ENCODE results near the gene GRIA1. TPM values are rescaled to one million over a fixed set of nuclear protein-coding genes. Genes with fewer than 3 reads are reported as not detected.

GRIA1 gene
- polyA plus RNA-seq, 4 donors = 0.03 to 0.04 TPM; not detected in 2

DNA sequence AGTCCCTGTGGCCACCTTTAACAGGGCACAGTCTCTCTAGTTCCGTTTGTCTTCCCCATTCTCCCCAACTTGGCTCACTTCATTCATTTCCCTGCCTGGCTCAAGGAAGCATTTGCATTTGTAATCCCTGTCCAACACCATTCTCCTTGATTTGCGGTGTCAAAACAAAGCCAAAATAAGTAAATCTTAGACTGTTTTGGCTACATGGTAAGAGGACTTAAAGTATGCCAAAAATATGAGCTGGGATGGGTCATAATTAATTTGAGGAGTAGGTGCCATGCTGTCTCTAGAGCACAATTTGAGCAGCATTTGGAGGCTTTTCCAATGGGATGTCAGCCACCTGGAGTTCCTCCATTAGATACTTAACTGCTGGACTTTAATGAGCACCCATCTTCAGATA is 3.7 kb upstream of the GRIA1 start:
- H3K4me1 ChIP-seq (ENCODE audit: control insufficient read depth in 3 of 3, insufficient read depth in 2 of 3, low read depth in 1 of 3, low read length in 2 of 3) = no peaks in the 10 kb centered on the region
- no peaks in the 10 kb centered on the region for H3K9me3 ChIP-seq (ENCODE audit: control insufficient read depth in 2 of 2, insufficient read depth in 1 of 2, low read depth in 1 of 2, low read length in 1 of 2)
- H3K27ac ChIP-seq (ENCODE audit: low read depth in 1 of 3, low read length in 2 of 3) = no peak overlapping the region
- no peaks in the 10 kb centered on the region for H3K36me3 ChIP-seq (ENCODE audit: control insufficient read depth in 3 of 3, insufficient read depth in 2 of 3, low read depth in 1 of 3, low read length in 3 of 3)
- 57 to 68% (median 67%) methylated on average over 2 of the region's 2 CpGs for WGBS, 3 donors
- no peak overlapping the region for H3K4me3 ChIP-seq (ENCODE audit: low read depth in 1 of 3, low read length in 3 of 3)
- no peak for DNase-seq
- H3K27me3 ChIP-seq (ENCODE audit: control insufficient read depth in 3 of 3, insufficient read depth in 3 of 3, low read length in 3 of 3) = peaks cover 0 to 25% (median 11%) of the 10 kb centered on the region in 3 donors
- no peak for FAIRE-seq

GRCh38 chr5:153489611-153490010 is 859 bp upstream of the GRIA1 start:
- Histone ChIP-seq H3K27ac (ENCODE audit: low read depth in 1 of 3, low read length in 2 of 3) (no peak overlapping the region), H3K4me1 (ENCODE audit: control insufficient read depth in 3 of 3, insufficient read depth in 2 of 3, low read depth in 1 of 3, low read length in 2 of 3) (no peaks in the 10 kb centered on the region), H3K4me3 (ENCODE audit: low read depth in 1 of 3, low read length in 3 of 3) (no peak overlapping the region), H3K9me3 (ENCODE audit: control insufficient read depth in 2 of 2, insufficient read depth in 1 of 2, low read depth in 1 of 2, low read length in 1 of 2) (no peaks in the 10 kb centered on the region), H3K36me3 (ENCODE audit: control insufficient read depth in 3 of 3, insufficient read depth in 2 of 3, low read depth in 1 of 3, low read length in 3 of 3) (no peaks in the 10 kb centered on the region), H3K27me3 (ENCODE audit: control insufficient read depth in 3 of 3, insufficient read depth in 3 of 3, low read length in 3 of 3) (peaks cover 0 to 26% (median 15%) of the 10 kb centered on the region in 3 donors)
- DNase-seq = no peak
- FAIRE-seq = no peak
- 36 to 56% (median 51%) methylated on average over 3 of the region's 3 CpGs for WGBS, 3 donors

- no peak overlapping the region for H3K27ac ChIP-seq (ENCODE audit: low read depth in 1 of 3, low read length in 2 of 3)
- 23 to 32% (median 27%) methylated on average over 13 to 14 of the region's 14 CpGs for WGBS, 3 donors
- no peak for DNase-seq
- H3K9me3 ChIP-seq (ENCODE audit: control insufficient read depth in 2 of 2, insufficient read depth in 1 of 2, low read depth in 1 of 2, low read length in 1 of 2) = no peaks in the 10 kb centered on the region
- no peak for FAIRE-seq
- H3K4me1 ChIP-seq (ENCODE audit: control insufficient read depth in 3 of 3, insufficient read depth in 2 of 3, low read depth in 1 of 3, low read length in 2 of 3) = no peaks in the 10 kb centered on the region
- H3K27me3 ChIP-seq (ENCODE audit: control insufficient read depth in 3 of 3, insufficient read depth in 3 of 3, low read length in 3 of 3) = peaks cover 0 to 26% (median 15%) of the 10 kb centered on the region in 3 donors
- peak overlapping the region in 1 of 3 donors; percentile 12 for H3K4me3 ChIP-seq (ENCODE audit: low read depth in 1 of 3, low read length in 3 of 3)
- H3K36me3 ChIP-seq (ENCODE audit: control insufficient read depth in 3 of 3, insufficient read depth in 2 of 3, low read depth in 1 of 3, low read length in 3 of 3) = no peaks in the 10 kb centered on the region
These were observed 721 bp downstream of the GRIA1 start for GRCh38 chr5:153491038-153491744.

- no peaks in the 10 kb centered on the region for H3K9me3 ChIP-seq (ENCODE audit: control insufficient read depth in 2 of 2, insufficient read depth in 1 of 2, low read depth in 1 of 2, low read length in 1 of 2)
- H3K4me3 ChIP-seq (ENCODE audit: low read depth in 1 of 3, low read length in 3 of 3) = no peak overlapping the region
- WGBS, 3 donors = 44 to 46% (median 45%) methylated on average over 8 of the region's 8 CpGs
- H3K4me1 ChIP-seq (ENCODE audit: control insufficient read depth in 3 of 3, insufficient read depth in 2 of 3, low read depth in 1 of 3, low read length in 2 of 3) = no peaks in the 10 kb centered on the region
- H3K27me3 ChIP-seq (ENCODE audit: control insufficient read depth in 3 of 3, insufficient read depth in 3 of 3, low read length in 3 of 3) = peaks cover 0 to 26% (median 15%) of the 10 kb centered on the region in 3 donors
- no peak overlapping the region for H3K27ac ChIP-seq (ENCODE audit: low read depth in 1 of 3, low read length in 2 of 3)
- H3K36me3 ChIP-seq (ENCODE audit: control insufficient read depth in 3 of 3, insufficient read depth in 2 of 3, low read depth in 1 of 3, low read length in 3 of 3) = no peaks in the 10 kb centered on the region
- DNase-seq (no peak), FAIRE-seq (no peak)
These were observed 1.4 kb downstream of the GRIA1 start for GRCh38 chr5:153491856-153492255.

DNA sequence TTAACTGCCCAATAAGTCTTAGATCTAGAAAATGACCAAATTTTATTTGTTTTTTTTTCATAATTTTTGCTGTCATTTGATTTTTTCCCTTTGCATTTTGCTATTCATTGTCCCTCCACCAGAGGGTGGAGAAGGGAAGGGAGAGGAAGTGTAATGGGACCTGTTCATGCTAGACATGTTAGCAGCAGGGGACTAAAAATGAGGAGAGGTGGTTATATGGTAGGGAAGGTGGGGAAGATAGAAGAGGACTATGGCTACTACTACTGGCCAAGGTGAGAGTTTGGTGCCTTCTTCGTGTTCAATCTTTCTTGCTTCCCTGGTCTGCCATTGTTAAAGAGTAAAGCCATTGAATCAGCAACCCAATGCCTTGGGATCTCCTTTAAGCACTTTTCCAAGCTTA is 6.4 kb downstream of the GRIA1 start:
- DNase-seq (no peak), FAIRE-seq (no peak)
- no peaks in the 10 kb centered on the region for H3K36me3 ChIP-seq (ENCODE audit: control insufficient read depth in 3 of 3, insufficient read depth in 2 of 3, low read depth in 1 of 3, low read length in 3 of 3)
- 29 to 55% (median 30%) methylated on average over 1 of the region's 1 CpG for WGBS, 3 donors
- H3K4me3 ChIP-seq (ENCODE audit: low read depth in 1 of 3, low read length in 3 of 3) = no peak overlapping the region
- no peak overlapping the region for H3K27ac ChIP-seq (ENCODE audit: low read depth in 1 of 3, low read length in 2 of 3)
- H3K9me3 ChIP-seq (ENCODE audit: control insufficient read depth in 2 of 2, insufficient read depth in 1 of 2, low read depth in 1 of 2, low read length in 1 of 2) = no peaks in the 10 kb centered on the region
- no peaks in the 10 kb centered on the region for H3K4me1 ChIP-seq (ENCODE audit: control insufficient read depth in 3 of 3, insufficient read depth in 2 of 3, low read depth in 1 of 3, low read length in 2 of 3)
- peaks cover 0 to 4% (median under 1%) of the 10 kb centered on the region in 3 donors for H3K27me3 ChIP-seq (ENCODE audit: control insufficient read depth in 3 of 3, insufficient read depth in 3 of 3, low read length in 3 of 3)

GRCh38 chr5:153498516-153498915 is 8.0 kb downstream of the GRIA1 start:
- H3K4me3 ChIP-seq (ENCODE audit: low read depth in 1 of 3, low read length in 3 of 3) = no peak overlapping the region
- H3K36me3 ChIP-seq (ENCODE audit: control insufficient read depth in 3 of 3, insufficient read depth in 2 of 3, low read depth in 1 of 3, low read length in 3 of 3) = no peaks in the 10 kb centered on the region
- no peak overlapping the region for H3K27ac ChIP-seq (ENCODE audit: low read depth in 1 of 3, low read length in 2 of 3)
- FAIRE-seq (no peak), DNase-seq (no peak)
- H3K9me3 ChIP-seq (ENCODE audit: control insufficient read depth in 2 of 2, insufficient read depth in 1 of 2, low read depth in 1 of 2, low read length in 1 of 2) = no peaks in the 10 kb centered on the region
- H3K4me1 ChIP-seq (ENCODE audit: control insufficient read depth in 3 of 3, insufficient read depth in 2 of 3, low read depth in 1 of 3, low read length in 2 of 3) = no peaks in the 10 kb centered on the region
- no peaks in the 10 kb centered on the region for H3K27me3 ChIP-seq (ENCODE audit: control insufficient read depth in 3 of 3, insufficient read depth in 3 of 3, low read length in 3 of 3)

- no peaks in the 10 kb centered on the region for H3K9me3 ChIP-seq (ENCODE audit: control insufficient read depth in 2 of 2, insufficient read depth in 1 of 2, low read depth in 1 of 2, low read length in 1 of 2)
- 65 to 76% (median 66%) methylated on average over 2 of the region's 2 CpGs for WGBS, 3 donors
- no peak overlapping the region for H3K4me3 ChIP-seq (ENCODE audit: low read depth in 1 of 3, low read length in 3 of 3)
- DNase-seq (no peak), FAIRE-seq (no peak)
- H3K27ac ChIP-seq (ENCODE audit: low read depth in 1 of 3, low read length in 2 of 3) = no peak overlapping the region
- H3K4me1 ChIP-seq (ENCODE audit: control insufficient read depth in 3 of 3, insufficient read depth in 2 of 3, low read depth in 1 of 3, low read length in 2 of 3) = no peaks in the 10 kb centered on the region
- H3K27me3 ChIP-seq (ENCODE audit: control insufficient read depth in 3 of 3, insufficient read depth in 3 of 3, low read length in 3 of 3) = no peaks in the 10 kb centered on the region
- H3K36me3 ChIP-seq (ENCODE audit: control insufficient read depth in 3 of 3, insufficient read depth in 2 of 3, low read depth in 1 of 3, low read length in 3 of 3) = no peaks in the 10 kb centered on the region
These were observed 9.7 kb downstream of the GRIA1 start for GRCh38 chr5:153500178-153500577.

DNA sequence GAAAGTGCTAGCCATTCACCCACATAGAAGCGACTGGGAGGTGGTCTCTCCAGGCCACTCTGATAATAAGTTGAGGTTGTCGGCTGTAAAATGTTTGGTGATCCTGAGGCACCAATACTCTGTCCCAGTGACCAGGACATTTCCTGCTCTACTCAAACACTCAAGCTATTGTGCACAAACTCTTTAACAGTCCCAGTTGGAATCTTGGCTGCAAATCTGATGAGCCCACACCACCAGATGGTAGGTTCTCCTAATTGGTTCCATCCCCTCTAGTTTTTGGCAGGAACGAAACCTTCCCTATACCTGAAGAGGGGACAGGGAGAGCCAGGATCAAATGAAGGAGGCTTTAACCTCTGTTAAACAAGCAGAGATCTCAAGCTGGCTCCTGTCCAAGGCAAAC is 14.3 kb downstream of the GRIA1 start:
- no peak overlapping the region for H3K27ac ChIP-seq (ENCODE audit: low read depth in 1 of 3, low read length in 2 of 3)
- 66 to 82% (median 70%) methylated on average over 3 of the region's 3 CpGs for WGBS, 3 donors
- no peak for DNase-seq

DNA sequence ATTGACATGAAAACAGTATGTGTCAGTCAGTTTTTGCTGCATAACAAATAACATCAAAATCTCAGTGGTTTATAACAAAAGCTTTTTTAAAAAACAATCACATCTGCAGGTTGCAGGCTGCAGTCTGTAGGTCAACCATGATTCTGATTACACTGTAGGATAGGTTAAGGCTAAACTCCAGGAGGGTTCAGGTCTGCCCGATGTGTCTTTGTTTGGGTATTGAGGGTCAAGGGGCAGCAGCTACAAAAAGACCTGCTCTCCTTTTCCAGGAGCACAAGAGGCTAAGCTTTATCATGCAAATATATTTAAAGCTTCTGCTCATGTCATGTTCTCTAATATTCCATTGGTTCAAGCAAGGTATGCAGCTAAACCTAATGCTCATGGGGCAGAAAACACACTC is 18.2 kb downstream of the GRIA1 start:
- Histone ChIP-seq H3K27ac (ENCODE audit: low read depth in 1 of 3, low read length in 2 of 3) (no peak overlapping the region), H3K4me3 (ENCODE audit: low read depth in 1 of 3, low read length in 3 of 3) (no peak overlapping the region), H3K27me3 (ENCODE audit: control insufficient read depth in 3 of 3, insufficient read depth in 3 of 3, low read length in 3 of 3) (peaks cover 0 to 2% (median 0%) of the 10 kb centered on the region in 3 donors), H3K4me1 (ENCODE audit: control insufficient read depth in 3 of 3, insufficient read depth in 2 of 3, low read depth in 1 of 3, low read length in 2 of 3) (no peaks in the 10 kb centered on the region), H3K36me3 (ENCODE audit: control insufficient read depth in 3 of 3, insufficient read depth in 2 of 3, low read depth in 1 of 3, low read length in 3 of 3) (no peaks in the 10 kb centered on the region), H3K9me3 (ENCODE audit: control insufficient read depth in 2 of 2, insufficient read depth in 1 of 2, low read depth in 1 of 2, low read length in 1 of 2) (no peaks in the 10 kb centered on the region)
- FAIRE-seq (no peak), DNase-seq (no peak)
- WGBS, 3 donors = 74 to 90% (median 85%) methylated on average over 1 of the region's 1 CpG

More for the DNA sequence above, 14.3 kb downstream of the GRIA1 start:
- Histone ChIP-seq H3K36me3 (ENCODE audit: control insufficient read depth in 3 of 3, insufficient read depth in 2 of 3, low read depth in 1 of 3, low read length in 3 of 3) (no peaks in the 10 kb centered on the region), H3K9me3 (ENCODE audit: control insufficient read depth in 2 of 2, insufficient read depth in 1 of 2, low read depth in 1 of 2, low read length in 1 of 2) (no peaks in the 10 kb centered on the region), H3K27me3 (ENCODE audit: control insufficient read depth in 3 of 3, insufficient read depth in 3 of 3, low read length in 3 of 3) (no peaks in the 10 kb centered on the region), H3K4me3 (ENCODE audit: low read depth in 1 of 3, low read length in 3 of 3) (no peak overlapping the region), H3K4me1 (ENCODE audit: control insufficient read depth in 3 of 3, insufficient read depth in 2 of 3, low read depth in 1 of 3, low read length in 2 of 3) (no peaks in the 10 kb centered on the region)
- no peak for FAIRE-seq

Data from small intestine (tissue), 7 donors.